ENCODE data around the gene PIAS3. TPM values are rescaled to one million over a fixed set of nuclear protein-coding genes. Genes with fewer than 3 reads are reported as not detected.

Gene PIAS3
- total RNA-seq (2014; rRNA removed; shearing (Covaris generic)): 13.3 and 16.3 TPM in 2 replicates

GRCh38 chr1:145858901-145859490 is at the start of gene PIAS3:
Gene PIAS3, minus strand, starts transcription at chr1:145859081. Its CDS starts 91 bp downstream, at chr1:145858990.
- DNase-seq (ENCODE audit: low read depth): peak; percentile 93

- DNase-seq (ENCODE audit: low read depth): peak; percentile 48
Observed at GRCh38 chr1:145908653-145909052, 49.8 kb upstream of the PIAS3 start.

- DNase-seq (ENCODE audit: low read depth): peak; percentile 35
Observed at GRCh38 chr1:145906954-145907753, 48.3 kb upstream of the PIAS3 start.

GRCh38 chr1:145901312-145902021 is 42.6 kb upstream of the PIAS3 start:
- no peak for DNase-seq (ENCODE audit: low read depth)

- DNase-seq (ENCODE audit: low read depth): no peak
Observed at GRCh38 chr1:145898756-145899155, 39.9 kb upstream of the PIAS3 start.

GRCh38 chr1:145897969-145898368 is 39.1 kb upstream of the PIAS3 start:
- no peak for DNase-seq (ENCODE audit: low read depth)

- no peak for DNase-seq (ENCODE audit: low read depth)
Observed at GRCh38 chr1:145895471-145895870, 36.6 kb upstream of the PIAS3 start.

GRCh38 chr1:145893306-145894055 is 34.6 kb upstream of the PIAS3 start:
- DNase-seq (ENCODE audit: low read depth): no peak

- DNase-seq (ENCODE audit: low read depth): peak; percentile 65
Observed at GRCh38 chr1:145892486-145893087, 33.7 kb upstream of the PIAS3 start.

GRCh38 chr1:145891587-145892485 is 33.0 kb upstream of the PIAS3 start:
- DNase-seq (ENCODE audit: low read depth): peak; percentile 99

- peak; percentile 57 for DNase-seq (ENCODE audit: low read depth)
Observed at GRCh38 chr1:145891143-145891542, 32.3 kb upstream of the PIAS3 start.

GRCh38 chr1:145889722-145890121 is 30.8 kb upstream of the PIAS3 start:
- no peak for DNase-seq (ENCODE audit: low read depth)

- DNase-seq (ENCODE audit: low read depth): no peak
Observed at GRCh38 chr1:145887631-145888030, 28.8 kb upstream of the PIAS3 start.

- no peak for DNase-seq (ENCODE audit: low read depth)
Observed at GRCh38 chr1:145886816-145887215, 27.9 kb upstream of the PIAS3 start.

- DNase-seq (ENCODE audit: low read depth): no peak
Observed at GRCh38 chr1:145886390-145886789, 27.5 kb upstream of the PIAS3 start.

- peak; percentile 70 for DNase-seq (ENCODE audit: low read depth)
Observed at GRCh38 chr1:145885738-145886287, 26.9 kb upstream of the PIAS3 start, which contains the start of gene ANKRD35. Gene ANKRD35, minus strand, starts transcription at chr1:145885866. Its CDS starts 108 bp downstream, at chr1:145885758.

GRCh38 chr1:145884675-145885074 is 25.8 kb upstream of the PIAS3 start:
- no peak for DNase-seq (ENCODE audit: low read depth)

GRCh38 chr1:145879775-145880174 is 20.9 kb upstream of the PIAS3 start:
- no peak for DNase-seq (ENCODE audit: low read depth)

GRCh38 chr1:145878724-145879123 is 19.8 kb upstream of the PIAS3 start:
- DNase-seq (ENCODE audit: low read depth): no peak

- no peak for DNase-seq (ENCODE audit: low read depth)
Observed at GRCh38 chr1:145877923-145878486, 19.1 kb upstream of the PIAS3 start.

Data from RPMI7951 (cell line).